HepG2 (cell line): ENCODE measurements around the gene COX7A2L. TPM values are rescaled to one million over a fixed set of nuclear protein-coding genes. Genes with fewer than 3 reads are reported as not detected.

Source experiments
- ATAC-seq: fragments of 200-7000 bp; cut with Tn5 transposase; 3 replicates; pipeline ENCODE4 v1.9.1; 2020; ENCODE audit warnings: mild to moderate bottlenecking, moderate library complexity
- BruUV-seq: library from RNA; stranded (reverse); fragments of 400-500 nt; replicated peaks from 2 replicates; lab custom pipeline; 2021; lab: Mats Ljungman, UMichigan
- CTCF ChIA-PET: fragments of 300-600 bp; formaldehyde crosslinking; extraction: SDS; loops from one replicate; lab custom pipeline; 2021; ENCODE audit warnings: low total read pairs, inconsistent platforms, low intra/inter-chr PET ratio; lab: Yijun Ruan, JAX
- POLR2A ChIA-PET: fragments of 350-600 bp; sonication (Branson Sonifier 250); formaldehyde crosslinking; loops from one replicate; lab custom pipeline; 2020; ENCODE audit warnings: antibody characterized with exemption, inconsistent platforms; lab: Yijun Ruan, JAX
- DNase-seq: peaks from one replicate; pipeline ENCODE4 v3.0.0-alpha.2; 2015; ENCODE audit warnings: low spot score
- FAIRE-seq: peaks from 3 replicates; lab custom pipeline; 2011; peaks lifted over from hg19 to GRCh38; lab: Jason Lieb, UNC
- H2AFZ ChIP-seq: one replicate; pipeline ENCODE4 v1.6.1; 2011; ENCODE audit warnings: low read length, inconsistent platforms
- H3K27ac ChIP-seq: fragments of 300-600 bp; 3 replicates; pipeline ENCODE4 v1.8.0; 2011; ENCODE audit warnings: mixed run types, mild to moderate bottlenecking, mixed read lengths, low read length, inconsistent platforms; ENCODE audit not compliant: insufficient read depth; ENCODE audit errors: extremely low read length
- H3K27me3 ChIP-seq, 2 experiments: fragments of 200-600 bp in 1 of 2; 2 replicates in 1 of 2; 3 replicates in 1 of 2; pipeline versions ENCODE4 v1.6.0 to v1.8.0; 2011; ENCODE audit warnings: low read length in 2 of 2, mild to moderate bottlenecking in 2 of 2, moderate library complexity in 2 of 2, inconsistent platforms in 1 of 2; ENCODE audit not compliant: insufficient read depth in 2 of 2, control insufficient read depth in 1 of 2
- H3K36me3 ChIP-seq, 2 experiments: fragments of 200-600 bp in 1 of 2; replicated peaks in 1 of 2; 2 replicates in 1 of 2; 3 replicates in 1 of 2; pipeline versions ENCODE4 v1.5.1 to v1.8.0; 2011; ENCODE audit warnings: low read length in 2 of 2, inconsistent platforms in 1 of 2; ENCODE audit not compliant: insufficient read depth in 2 of 2, control insufficient read depth in 1 of 2
- H3K4me1 ChIP-seq: 2 replicates; pipeline ENCODE4 v1.5.1; 2012; ENCODE audit warnings: low read length, inconsistent platforms; ENCODE audit not compliant: insufficient read depth
- H3K4me2 ChIP-seq: 2 replicates; pipeline ENCODE4 v1.6.0; 2011; ENCODE audit warnings: low read depth, low read length, inconsistent platforms
- H3K4me3 ChIP-seq, 3 experiments: fragments of 200-600 bp in 1 of 3; sonication (generic), shearing (Covaris generic) in 1 of 3; replicated peaks in 1 of 3; 2 replicates each; pipeline ENCODE4 v1.5.1; 2011 to 2016; ENCODE audit warnings: low read length in 3 of 3, inconsistent platforms in 2 of 3, low read depth in 2 of 3, mild to moderate bottlenecking in 2 of 3, control low read depth in 1 of 3, mixed read lengths in 1 of 3; ENCODE audit not compliant: insufficient read depth in 1 of 3
- H3K79me2 ChIP-seq: one replicate; pipeline ENCODE4 v1.6.1; 2011; ENCODE audit warnings: low read length, inconsistent platforms; ENCODE audit not compliant: insufficient read depth
- H3K9ac ChIP-seq: 2 replicates; pipeline ENCODE4 v1.6.0; 2011; ENCODE audit warnings: mild to moderate bottlenecking, low read depth, low read length, inconsistent platforms; ENCODE audit not compliant: insufficient read depth
- H3K9me3 ChIP-seq: 2 replicates; pipeline ENCODE4 v1.5.1; 2012; ENCODE audit warnings: mild to moderate bottlenecking, low read length
- H4K20me1 ChIP-seq: 2 replicates; pipeline ENCODE4 v1.6.0; 2011; ENCODE audit warnings: inconsistent platforms, mild to moderate bottlenecking, low read length, moderate library complexity; ENCODE audit not compliant: insufficient read depth
- CEBPG ChIP-seq: IDR thresholded peaks from 2 replicates; pipeline ENCODE4 v1.6.1; 2016
- PITX1 ChIP-seq: sonication (generic); formaldehyde crosslinking; IDR thresholded peaks from 2 replicates; pipeline ENCODE4 v1.5.1; 2020; ENCODE audit warnings: mild to moderate bottlenecking, missing genetic modification reagents
- TAF15 ChIP-seq: fragments of 200-400 bp; formaldehyde crosslinking; IDR thresholded peaks from one replicate; pipeline ENCODE4 v1.6.1; 2018; ENCODE audit warnings: mild to moderate bottlenecking, low read depth, low read length; ENCODE audit not compliant: poor library complexity, severe bottlenecking
- XRCC5 ChIP-seq: fragments of 200-400 bp; formaldehyde crosslinking; optimal IDR thresholded peaks from 2 replicates; pipeline ENCODE3; 2017; ENCODE audit warnings: mild to moderate bottlenecking, low read length
- ZNF143 ChIP-seq: sonication (generic); formaldehyde crosslinking; IDR thresholded peaks from 2 replicates; pipeline ENCODE4 v1.4.0; 2020; ENCODE audit warnings: missing genetic modification reagents
- ZNF225 ChIP-seq: sonication (generic); formaldehyde crosslinking; IDR thresholded peaks from 2 replicates; pipeline ENCODE4 v1.4.0; 2020; ENCODE audit warnings: mild to moderate bottlenecking, missing genetic modification reagents
- ZNF383 ChIP-seq: sonication (generic); formaldehyde crosslinking; IDR thresholded peaks from 2 replicates; pipeline ENCODE4 v1.4.0; 2020; ENCODE audit warnings: missing genetic modification reagents, mild to moderate bottlenecking, borderline replicate concordance
- ZNF564 ChIP-seq: sonication (generic); formaldehyde crosslinking; IDR thresholded peaks from 2 replicates; pipeline ENCODE4 v1.8.1; 2023; ENCODE audit warnings: mild to moderate bottlenecking, missing genetic modification reagents
- WGBS: methylation state at CpG from one replicate; pipeline ENCODE4 v1.1.6; 2017; ENCODE audit warnings: low lambda C conversion rate; 5-methylcytosine and 5-hydroxymethylcytosine counted together
- in situ Hi-C: cut with HindIII; loops from 2 replicates; pipeline ENCODE4 v1.10.0; 2017; ENCODE audit warnings: low pct_unique_long_range_greater_than_20kb; ENCODE audit not compliant: extremely low pct_ligation_motif_present
- intact Hi-C: fragments of 100-400 bp; cut with micrococcal nuclease; formaldehyde crosslinking; loops from one replicate; pipeline ENCODE4 v1.10.0; 2022; ENCODE audit not compliant: unreplicated experiment
- polyA plus RNA-seq, 8 experiments: library from polyadenylated mRNA; depleted of rRNA in 3 of 8; stranded (reverse) in 7 of 8; unstranded in 1 of 8; fragments of >200 nt; fragmentation: Illumina TruSeq in 4 of 8; extraction: Trizol in 4 of 8; gene quantifications; 2 replicates each; pipeline versions ENCODE4 v1.2.1 to v1.2.3, GENCODE V29; 2011 to 2016; ENCODE audit warnings: low read depth in 4 of 8, missing spikeins in 1 of 8, mixed read lengths in 1 of 8; ENCODE audit not compliant: insufficient read depth in 1 of 8
- total RNA-seq, 5 experiments: library from RNA; depleted of rRNA; stranded (reverse); fragments of >200 nt; fragmentation: Illumina TruSeq; extraction: Trizol; gene quantifications; 2 replicates each; pipeline ENCODE4 v1.2.3, GENCODE V29; 2016; ENCODE audit warnings: low read depth in 1 of 5
- TF ChIP-seq, protein P1 (sequence below): IDR thresholded peaks from 2 replicates; pipeline ENCODE4 v1.6.1; 2016; ENCODE audit warnings: low read depth, missing genetic modification reagents, missing compliant biosample characterization

COX7A2L gene
- total and polyA plus RNA-seq, 2 of the 13 experiments (the other 11 are each of a cell fraction or from before 2014, with no cell fraction given) = 155 to 201 TPM

DNA sequence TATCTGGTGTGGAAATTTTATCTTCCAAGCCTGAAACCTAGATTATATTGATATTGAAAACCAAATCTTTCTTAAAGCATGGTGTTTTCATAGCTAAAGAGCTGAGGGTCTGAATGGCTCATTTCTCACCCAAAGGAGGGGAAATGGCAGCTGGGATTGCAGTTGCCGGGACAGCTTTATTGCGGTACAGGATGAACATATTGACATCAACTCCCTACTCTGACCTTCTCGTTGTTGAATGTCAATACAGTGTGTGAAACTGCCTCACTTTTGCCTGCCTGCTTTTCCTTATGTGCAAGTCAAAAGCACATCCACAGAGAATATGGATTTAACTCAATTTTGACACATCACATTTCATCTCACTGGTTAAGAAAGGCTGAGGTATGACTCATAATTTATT is 3.6 kb upstream of the COX7A2L start (continued):
- TF ChIP-seq, protein P1, sequence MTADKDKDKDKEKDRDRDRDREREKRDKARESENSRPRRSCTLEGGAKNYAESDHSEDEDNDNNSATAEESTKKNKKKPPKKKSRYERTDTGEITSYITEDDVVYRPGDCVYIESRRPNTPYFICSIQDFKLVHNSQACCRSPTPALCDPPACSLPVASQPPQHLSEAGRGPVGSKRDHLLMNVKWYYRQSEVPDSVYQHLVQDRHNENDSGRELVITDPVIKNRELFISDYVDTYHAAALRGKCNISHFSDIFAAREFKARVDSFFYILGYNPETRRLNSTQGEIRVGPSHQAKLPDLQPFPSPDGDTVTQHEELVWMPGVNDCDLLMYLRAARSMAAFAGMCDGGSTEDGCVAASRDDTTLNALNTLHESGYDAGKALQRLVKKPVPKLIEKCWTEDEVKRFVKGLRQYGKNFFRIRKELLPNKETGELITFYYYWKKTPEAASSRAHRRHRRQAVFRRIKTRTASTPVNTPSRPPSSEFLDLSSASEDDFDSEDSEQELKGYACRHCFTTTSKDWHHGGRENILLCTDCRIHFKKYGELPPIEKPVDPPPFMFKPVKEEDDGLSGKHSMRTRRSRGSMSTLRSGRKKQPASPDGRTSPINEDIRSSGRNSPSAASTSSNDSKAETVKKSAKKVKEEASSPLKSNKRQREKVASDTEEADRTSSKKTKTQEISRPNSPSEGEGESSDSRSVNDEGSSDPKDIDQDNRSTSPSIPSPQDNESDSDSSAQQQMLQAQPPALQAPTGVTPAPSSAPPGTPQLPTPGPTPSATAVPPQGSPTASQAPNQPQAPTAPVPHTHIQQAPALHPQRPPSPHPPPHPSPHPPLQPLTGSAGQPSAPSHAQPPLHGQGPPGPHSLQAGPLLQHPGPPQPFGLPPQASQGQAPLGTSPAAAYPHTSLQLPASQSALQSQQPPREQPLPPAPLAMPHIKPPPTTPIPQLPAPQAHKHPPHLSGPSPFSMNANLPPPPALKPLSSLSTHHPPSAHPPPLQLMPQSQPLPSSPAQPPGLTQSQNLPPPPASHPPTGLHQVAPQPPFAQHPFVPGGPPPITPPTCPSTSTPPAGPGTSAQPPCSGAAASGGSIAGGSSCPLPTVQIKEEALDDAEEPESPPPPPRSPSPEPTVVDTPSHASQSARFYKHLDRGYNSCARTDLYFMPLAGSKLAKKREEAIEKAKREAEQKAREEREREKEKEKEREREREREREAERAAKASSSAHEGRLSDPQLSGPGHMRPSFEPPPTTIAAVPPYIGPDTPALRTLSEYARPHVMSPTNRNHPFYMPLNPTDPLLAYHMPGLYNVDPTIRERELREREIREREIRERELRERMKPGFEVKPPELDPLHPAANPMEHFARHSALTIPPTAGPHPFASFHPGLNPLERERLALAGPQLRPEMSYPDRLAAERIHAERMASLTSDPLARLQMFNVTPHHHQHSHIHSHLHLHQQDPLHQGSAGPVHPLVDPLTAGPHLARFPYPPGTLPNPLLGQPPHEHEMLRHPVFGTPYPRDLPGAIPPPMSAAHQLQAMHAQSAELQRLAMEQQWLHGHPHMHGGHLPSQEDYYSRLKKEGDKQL (CRISPR knock-in tag) = no peak
- TF ChIP-seq ZNF225 (CRISPR knock-in tag) = no peak

DNA sequence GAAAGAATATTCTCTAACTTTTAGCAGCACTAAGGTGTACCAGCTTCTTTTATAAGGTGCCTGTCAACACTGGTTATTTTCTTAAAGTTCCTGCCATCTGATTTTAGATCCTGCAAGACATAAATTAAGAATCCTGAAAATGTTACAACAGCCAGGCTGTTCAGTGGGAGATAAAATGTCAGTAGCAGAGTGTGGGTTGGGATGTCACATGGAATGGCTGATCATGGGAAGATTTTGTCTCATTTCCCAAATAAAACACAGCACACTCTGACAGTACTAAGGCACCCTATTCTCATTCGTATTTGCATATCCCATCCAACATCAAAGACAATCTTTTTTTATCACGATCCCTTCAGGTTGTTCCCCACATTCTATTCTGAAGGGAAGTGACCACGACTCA is 2.4 kb upstream of the COX7A2L start:
- no peak overlapping the region for H3K9ac ChIP-seq
- no peak overlapping the region for H3K4me3 ChIP-seq
- H3K79me2 ChIP-seq = peaks cover 26% of the 10 kb centered on the region
- WGBS = 62% methylated on average over 3 of the region's 3 CpGs
- no peaks in the 10 kb centered on the region; a peak in 1 of 5 replicates for H3K27me3 ChIP-seq
- ChIA-PET POLR2A (no interaction called here), CTCF (no interaction called here)
- no peak overlapping the region for H3K27ac ChIP-seq
- no peak overlapping the region for H3K4me2 ChIP-seq
- H3K4me1 ChIP-seq = peaks cover 24% of the 10 kb centered on the region
- TF ChIP-seq PITX1 (CRISPR knock-in tag) (no peak), ZNF143 (CRISPR knock-in tag) (no peak), ZNF564 (CRISPR knock-in tag) (no peak), TAF15 (no peak), CEBPG (CRISPR knock-in tag) (no peak), ZNF383 (CRISPR knock-in tag) (no peak), XRCC5 (no peak)
- no peaks in the 10 kb centered on the region; the same call in 1 of the 2 replicates for H4K20me1 ChIP-seq
- H3K36me3 ChIP-seq = no peaks in the 10 kb centered on the region
- no TSS peak for BruUV-seq
- in situ Hi-C loops (loop anchor here (25.0 kb wide), 1 partner anchor 501 kb away; no protein-coding TSS in a partner anchor), intact Hi-C loops (loop anchor here (5.0 kb wide), 2 partner anchors 129 to 299 kb away; partner anchors contain the start of gene KCNG3)
- ATAC-seq (no peak), DNase-seq (no peak), FAIRE-seq (no peak)
- no peak overlapping the region for H2AFZ ChIP-seq
- no peaks in the 10 kb centered on the region for H3K9me3 ChIP-seq
